Transverse colon (tissue), 4 donors: Measurements from ENCODE around the gene CYP3A7. TPM values are rescaled to one million over a fixed set of nuclear protein-coding genes. Genes with fewer than 3 reads are reported as not detected.

Source experiments
- DNase-seq: peaks from one replicate; pipeline ENCODE4 v3.0.0-alpha.2; 2019
- H3K27ac ChIP-seq, 4 donors: fragments of 200-600 bp; sonication (generic); 2 replicates each; pipeline ENCODE4 v1.5.1; 2016 to 2018; ENCODE audit warnings: inconsistent platforms in 4 of 4
- H3K27me3 ChIP-seq: fragments of 200-600 bp; sonication (generic); 2 replicates; pipeline ENCODE4 v1.5.1; 2017; ENCODE audit warnings: inconsistent platforms
- H3K36me3 ChIP-seq, 4 donors: fragments of 200-600 bp; sonication (generic); 2 replicates each; pipeline ENCODE4 v1.5.1; 2017 to 2019; ENCODE audit warnings: inconsistent platforms in 4 of 4
- H3K4me1 ChIP-seq, 4 donors: fragments of 200-600 bp; sonication (generic); 2 replicates each; pipeline ENCODE4 v1.5.1; 2017 to 2020; ENCODE audit warnings: inconsistent platforms in 4 of 4
- H3K4me3 ChIP-seq, 4 donors: fragments of 200-600 bp; sonication (generic); 1 replicate in 1 of 4; 2 replicates in 3 of 4; pipeline versions ENCODE4 v1.5.1 to v1.6.1; 2017 to 2019; ENCODE audit warnings: inconsistent platforms in 4 of 4
- H3K9me3 ChIP-seq, 2 donors: fragments of 200-600 bp; sonication (generic); 2 replicates each; pipeline ENCODE4 v1.5.1; 2017 to 2019; ENCODE audit warnings: inconsistent platforms in 2 of 2
- CTCF ChIP-seq, 5 experiments: fragments of 200-600 bp in 3 of 5; fragments of 450-650 bp in 2 of 5; sonication (generic) in 3 of 5; IDR thresholded peaks; 1 replicate in 2 of 5; 2 replicates in 3 of 5; pipeline ENCODE4 v1.5.1; 2016 to 2017; ENCODE audit warnings: antibody characterized with exemption in 5 of 5, inconsistent platforms in 3 of 5, mild to moderate bottlenecking in 2 of 5, moderate library complexity in 1 of 5
- EP300 ChIP-seq: sonication (generic); formaldehyde crosslinking; IDR thresholded peaks from one replicate; pipeline ENCODE4 v1.6.1; 2017; ENCODE audit warnings: antibody characterized with exemption, low read depth
- POLR2A ChIP-seq: fragments of 450-650 bp; IDR thresholded peaks from one replicate; pipeline ENCODE4 v1.6.1; 2016; ENCODE audit warnings: antibody characterized with exemption, mild to moderate bottlenecking, moderate library complexity
- POLR2AphosphoS5 ChIP-seq, 3 donors: sonication (generic); formaldehyde crosslinking; IDR thresholded peaks; one replicate each; pipeline ENCODE4 v1.6.1; 2016; ENCODE audit warnings: antibody characterized with exemption in 3 of 3
- WGBS, 2 donors: methylation state at CpG; one replicate each; pipeline ENCODE4 v1.1.5; 2018; ENCODE audit warnings: low coverage in 1 of 2; 5-methylcytosine and 5-hydroxymethylcytosine counted together
- in situ Hi-C, 4 donors: fragments of 200-750 bp; cut with MboI; loops; one replicate each; pipeline versions ENCODE4 v1.15.0 to v1.15.1; 2017; ENCODE audit warnings: low sequenced_read_pairs in 3 of 4, low pct_ligation_motif_present in 1 of 4, low pct_unique_long_range_greater_than_20kb in 1 of 4
- intact Hi-C: fragments of 100-400 bp; cut with DNase I; formaldehyde crosslinking; loops from one replicate; pipeline ENCODE4 v1.15.1; 2023; ENCODE audit warnings: low total_unique reads
- total RNA-seq, 4 donors: library from RNA; depleted of rRNA; stranded (reverse); fragments of >200 nt; gene quantifications; one replicate each; pipeline ENCODE4 v1.1.0, GENCODE V29; 2016

The CYP3A7 gene
- total RNA-seq, 4 donors from 2014 or later: 0.95 to 3.0 (median 0.96) TPM; not detected in 1

- intact Hi-C loops (no loop called here), in situ Hi-C loops (no loop called here)
- no peaks in the 10 kb centered on the region for H3K9me3 ChIP-seq
- H3K4me3 ChIP-seq: no peak overlapping the region
- no peaks in the 10 kb centered on the region for H3K4me1 ChIP-seq
- no peak for DNase-seq
- 92 to 100% methylated on average over 2 of the region's 2 CpGs for WGBS, 2 donors
- TF ChIP-seq CTCF (IDR thresholded peaks at IDR 0.05) (no peak), POLR2A (no peak), EP300 (no peak), POLR2AphosphoS5 (IDR thresholded peaks at IDR 0.05) (no peak)
- H3K27ac ChIP-seq: no peak overlapping the region
- H3K27me3 ChIP-seq: no peaks in the 10 kb centered on the region
- H3K36me3 ChIP-seq: no peaks in the 10 kb centered on the region
Observed at GRCh38 chr7:99733448-99733847, 1.5 kb downstream of the CYP3A7 start.

GRCh38 chr7:99733003-99733402, 2.0 kb downstream of the CYP3A7 start:
- intact Hi-C loops: no loop called here
- Histone ChIP-seq H3K4me3 (no peak overlapping the region), H3K36me3 (no peaks in the 10 kb centered on the region), H3K9me3 (no peaks in the 10 kb centered on the region), H3K27ac (no peak overlapping the region), H3K27me3 (no peaks in the 10 kb centered on the region), H3K4me1 (no peaks in the 10 kb centered on the region)
- TF ChIP-seq POLR2A: no peak
- TF ChIP-seq CTCF (IDR thresholded peaks at IDR 0.05): no peak
- TF ChIP-seq EP300: no peak
- TF ChIP-seq POLR2AphosphoS5 (IDR thresholded peaks at IDR 0.05): no peak
- in situ Hi-C loops: no loop called here
- 88% methylated on average over 3 of the region's 3 CpGs; no CpG with 5 or more reads in 1 of the 2 donors for WGBS, 2 donors
- no peak for DNase-seq

GRCh38 chr7:99731638-99732374, 3.2 kb downstream of the CYP3A7 start:
- Histone ChIP-seq H3K27ac (no peak overlapping the region), H3K9me3 (no peaks in the 10 kb centered on the region), H3K4me1 (no peaks in the 10 kb centered on the region), H3K27me3 (no peaks in the 10 kb centered on the region), H3K4me3 (no peak overlapping the region), H3K36me3 (no peaks in the 10 kb centered on the region)
- no peak for DNase-seq
- in situ Hi-C loops (no loop called here), intact Hi-C loops (no loop called here)
- TF ChIP-seq EP300 (no peak), CTCF (IDR thresholded peaks at IDR 0.05) (no peak), POLR2AphosphoS5 (IDR thresholded peaks at IDR 0.05) (no peak), POLR2A (no peak)
- 91 to 94% methylated on average over 2 to 4 of the region's 4 CpGs for WGBS, 2 donors

GRCh38 chr7:99730992-99731391, 4.0 kb downstream of the CYP3A7 start:
- 75 to 78% methylated on average over 3 of the region's 3 CpGs for WGBS, 2 donors
- H3K9me3 ChIP-seq: no peaks in the 10 kb centered on the region
- no peaks in the 10 kb centered on the region for H3K36me3 ChIP-seq
- in situ Hi-C loops: no loop called here
- no peaks in the 10 kb centered on the region for H3K27me3 ChIP-seq
- H3K4me3 ChIP-seq: no peak overlapping the region
- intact Hi-C loops: no loop called here
- TF ChIP-seq POLR2AphosphoS5 (IDR thresholded peaks at IDR 0.05): no peak
- TF ChIP-seq POLR2A: no peak
- TF ChIP-seq EP300: no peak
- no peak for TF ChIP-seq CTCF (IDR thresholded peaks at IDR 0.05)
- DNase-seq: no peak
- no peaks in the 10 kb centered on the region for H3K4me1 ChIP-seq
- no peak overlapping the region for H3K27ac ChIP-seq
